Renal cortical epithelial cell (primary cell): Measurements from ENCODE around the gene SWAP70. TPM values are rescaled to one million over a fixed set of nuclear protein-coding genes. Genes with fewer than 3 reads are reported as not detected.
"Not testable (repeated sequence)": the region's sequence is repeated elsewhere in the genome, so short reads cannot be mapped to it uniquely, and the experiment has no call there.

ENCODE experiments used
- DNase-seq: peaks from one replicate; pipeline ENCODE4 v3.0.0-alpha.2; 2011; ENCODE audit warnings: low read depth
- total RNA-seq: library from RNA; depleted of rRNA; stranded (reverse); fragments of >200 nt; gene quantifications from 2 replicates; pipeline ENCODE4 v1.2.3, GENCODE V29; 2014

SWAP70 gene
- total RNA-seq, 1 donor from 2014 or later: 42.7 TPM

- DNase-seq: no peak
Measured at GRCh38 chr11:9722023-9722422, 58.1 kb downstream of the SWAP70 start.

GRCh38 chr11:9722893-9723292 lies 59.0 kb downstream of the SWAP70 start:
- DNase-seq: no peak

- peak; percentile 85 for DNase-seq
Measured at GRCh38 chr11:9726321-9727022, 62.6 kb downstream of the SWAP70 start.

- DNase-seq: no peak
Measured at GRCh38 chr11:9728058-9728457, 64.2 kb downstream of the SWAP70 start.

GRCh38 chr11:9731256-9731655 lies 67.4 kb downstream of the SWAP70 start:
- DNase-seq: no peak

GRCh38 chr11:9732453-9732852 lies 68.6 kb downstream of the SWAP70 start:
- DNase-seq: no peak

- no peak for DNase-seq
Measured at GRCh38 chr11:9733212-9733611, 69.3 kb downstream of the SWAP70 start.

GRCh38 chr11:9735236-9735635 lies 71.4 kb downstream of the SWAP70 start:
- DNase-seq: no peak

GRCh38 chr11:9735919-9736318 lies 72.0 kb downstream of the SWAP70 start:
- DNase-seq: no peak

- DNase-seq: no peak
Measured at GRCh38 chr11:9736365-9736764, 72.5 kb downstream of the SWAP70 start.

- no peak for DNase-seq
Measured at GRCh38 chr11:9738116-9738515, 74.2 kb downstream of the SWAP70 start.

GRCh38 chr11:9738707-9739106 lies 74.8 kb downstream of the SWAP70 start:
- no peak for DNase-seq

GRCh38 chr11:9739123-9739900 lies 75.4 kb downstream of the SWAP70 start:
- DNase-seq: no peak

GRCh38 chr11:9740202-9740883 lies 76.5 kb downstream of the SWAP70 start:
- no peak for DNase-seq

- DNase-seq: no peak
Measured at GRCh38 chr11:9741260-9741659, 77.4 kb downstream of the SWAP70 start.

GRCh38 chr11:9743512-9743911 lies 79.6 kb downstream of the SWAP70 start:
- not testable (repeated sequence) for DNase-seq

- DNase-seq: no peak
Measured at GRCh38 chr11:9745411-9746211, 81.7 kb downstream of the SWAP70 start.

GRCh38 chr11:9747229-9747628 lies 83.4 kb downstream of the SWAP70 start:
- no peak for DNase-seq

- DNase-seq: no peak
Measured at GRCh38 chr11:9747828-9748227, 84.0 kb downstream of the SWAP70 start.

GRCh38 chr11:9748361-9748970 lies 84.6 kb downstream of the SWAP70 start:
- DNase-seq: peak; percentile 88

GRCh38 chr11:9750551-9750950 lies 86.7 kb downstream of the SWAP70 start:
- no peak for DNase-seq
